Measurements from ENCODE around the gene DYNLT1. TPM values are rescaled to one million over a fixed set of nuclear protein-coding genes. Genes with fewer than 3 reads are reported as not detected.
"Not testable (repeated sequence)": the region's sequence is repeated elsewhere in the genome, so short reads cannot be mapped to it uniquely, and the experiment has no call there.

DYNLT1 gene
- total RNA-seq, 1 experiment from 2014 or later: 105 TPM

DNA sequence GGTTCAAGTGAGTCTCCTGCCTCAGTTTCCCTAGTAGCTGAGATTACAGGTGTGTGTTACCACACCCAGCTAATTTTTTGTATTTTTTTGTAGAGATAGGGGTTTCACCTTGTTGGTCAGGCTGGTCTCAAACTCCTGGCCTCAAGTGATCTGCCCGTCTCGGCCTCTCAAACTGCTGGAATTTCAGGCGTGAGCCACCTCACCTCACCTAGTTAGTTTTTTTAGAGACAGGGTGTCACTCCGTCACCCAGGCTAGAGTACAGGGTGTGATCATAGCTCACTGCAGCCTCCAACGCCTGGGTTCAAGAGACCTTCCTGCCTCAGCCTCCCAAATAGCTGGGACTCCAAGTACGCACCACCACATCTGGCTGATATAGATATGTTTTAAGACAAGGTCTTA lies 28.2 kb upstream of the DYNLT1 start:
- Histone ChIP-seq H3K9ac (ENCODE audit: extremely low read depth, insufficient read length, low read length) (no peak overlapping the region), H2BK12ac (ENCODE audit: insufficient read length, low read depth, low read length) (no peak overlapping the region), H3K79me2 (ENCODE audit: insufficient read depth, low read length) (no peaks in the 10 kb centered on the region), H2AK5ac (ENCODE audit: insufficient read length, low read length) (no peak overlapping the region), H3K4me2 (ENCODE audit: insufficient read depth, insufficient read length, low read length) (no peak overlapping the region), H2BK5ac (ENCODE audit: insufficient read length, low read length) (no peak overlapping the region), H3K56ac (ENCODE audit: insufficient read length, low read depth, low read length) (no peak overlapping the region), H3K18ac (ENCODE audit: insufficient read length, low read depth, low read length) (no peak overlapping the region), H4K20me1 (ENCODE audit: control insufficient read depth, insufficient read depth, insufficient read length) (no peaks in the 10 kb centered on the region), H3K23me2 (ENCODE audit: insufficient read length, low read depth, low read length, poor library complexity, severe bottlenecking) (no peaks in the 10 kb centered on the region), H3K79me1 (ENCODE audit: insufficient read depth, low read depth, low read length, poor library complexity, severe bottlenecking) (no peaks in the 10 kb centered on the region), H3K23ac (ENCODE audit: insufficient read length, low read depth, low read length) (no peak overlapping the region), H4K5ac (ENCODE audit: insufficient read length, low read depth, low read length) (no peak overlapping the region), H2BK20ac (ENCODE audit: low read depth, low read length, poor library complexity, severe bottlenecking) (no peak overlapping the region), H3K4me1 (ENCODE audit: insufficient read depth, low read length) (no peaks in the 10 kb centered on the region), H2BK15ac (ENCODE audit: low read depth, low read length) (no peak overlapping the region), H3K9me3 (ENCODE audit: control insufficient read depth, low read depth, low read length) (no peaks in the 10 kb centered on the region), H3K14ac (ENCODE audit: insufficient read depth, low read length) (no peak overlapping the region), H2BK120ac (ENCODE audit: low read depth, low read length, poor library complexity, severe bottlenecking) (no peak overlapping the region), H3T11ph (ENCODE audit: low read length) (no peak overlapping the region), H3K27ac (ENCODE audit: insufficient read length, low read depth, low read length) (no peak overlapping the region), H3K4ac (ENCODE audit: low read depth, low read length) (no peak overlapping the region), H4K91ac (ENCODE audit: insufficient read length, low read depth, low read length) (no peak overlapping the region), H4K8ac (replicated peaks; ENCODE audit: insufficient read length, low read depth, low read length) (no peak overlapping the region), H2AFZ (ENCODE audit: low read length) (no peak overlapping the region), H3K27me3 (ENCODE audit: insufficient read depth, low read length) (no peaks in the 10 kb centered on the region)
- TF ChIP-seq, protein P1, sequence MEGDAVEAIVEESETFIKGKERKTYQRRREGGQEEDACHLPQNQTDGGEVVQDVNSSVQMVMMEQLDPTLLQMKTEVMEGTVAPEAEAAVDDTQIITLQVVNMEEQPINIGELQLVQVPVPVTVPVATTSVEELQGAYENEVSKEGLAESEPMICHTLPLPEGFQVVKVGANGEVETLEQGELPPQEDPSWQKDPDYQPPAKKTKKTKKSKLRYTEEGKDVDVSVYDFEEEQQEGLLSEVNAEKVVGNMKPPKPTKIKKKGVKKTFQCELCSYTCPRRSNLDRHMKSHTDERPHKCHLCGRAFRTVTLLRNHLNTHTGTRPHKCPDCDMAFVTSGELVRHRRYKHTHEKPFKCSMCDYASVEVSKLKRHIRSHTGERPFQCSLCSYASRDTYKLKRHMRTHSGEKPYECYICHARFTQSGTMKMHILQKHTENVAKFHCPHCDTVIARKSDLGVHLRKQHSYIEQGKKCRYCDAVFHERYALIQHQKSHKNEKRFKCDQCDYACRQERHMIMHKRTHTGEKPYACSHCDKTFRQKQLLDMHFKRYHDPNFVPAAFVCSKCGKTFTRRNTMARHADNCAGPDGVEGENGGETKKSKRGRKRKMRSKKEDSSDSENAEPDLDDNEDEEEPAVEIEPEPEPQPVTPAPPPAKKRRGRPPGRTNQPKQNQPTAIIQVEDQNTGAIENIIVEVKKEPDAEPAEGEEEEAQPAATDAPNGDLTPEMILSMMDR (conservative IDR thresholded peaks at IDR 0.05): no peak
- H3K36me3 Mint-ChIP-seq (ENCODE audit: insufficient read depth in 1 of 3, low read depth in 3 of 3): no peaks in the 10 kb centered on the region
- no peak overlapping the region for H3K4me3 Mint-ChIP-seq
- peaks cover 4% of the 10 kb centered on the region for H3K27me3 Mint-ChIP-seq (ENCODE audit: low read depth)
- no peak overlapping the region for H3K27ac Mint-ChIP-seq
- whole genome bisulfite sequencing (ENCODE audit: extremely low coverage, insufficient read length, low lambda C conversion rate): no CpG with 5 or more reads among the region's 6 CpGs
- H3K9me3 Mint-ChIP-seq: no peaks in the 10 kb centered on the region
- no peak for DNase-seq
- peaks cover 9 to 11% of the 10 kb centered on the region in 2 experiments for H3K4me1 Mint-ChIP-seq

- not testable (repeated sequence) for H3T11ph ChIP-seq (ENCODE audit: low read length); H3K4ac ChIP-seq (ENCODE audit: low read depth, low read length); H3K79me2 ChIP-seq (ENCODE audit: insufficient read depth, low read length); H3K36me3 Mint-ChIP-seq (ENCODE audit: insufficient read depth in 1 of 3, low read depth in 3 of 3); H3K23me2 ChIP-seq (ENCODE audit: insufficient read length, low read depth, low read length, poor library complexity, severe bottlenecking); H2BK120ac ChIP-seq (ENCODE audit: low read depth, low read length, poor library complexity, severe bottlenecking); H3K4me2 ChIP-seq (ENCODE audit: insufficient read depth, insufficient read length, low read length); H3K27ac Mint-ChIP-seq; H4K91ac ChIP-seq (ENCODE audit: insufficient read length, low read depth, low read length); H2AFZ ChIP-seq (ENCODE audit: low read length); H4K5ac ChIP-seq (ENCODE audit: insufficient read length, low read depth, low read length); H3K18ac ChIP-seq (ENCODE audit: insufficient read length, low read depth, low read length); H3K4me3 Mint-ChIP-seq; H3K9ac ChIP-seq (ENCODE audit: extremely low read depth, insufficient read length, low read length); H2AK5ac ChIP-seq (ENCODE audit: insufficient read length, low read length); H3K27me3 ChIP-seq (ENCODE audit: insufficient read depth, low read length); DNase-seq; H3K4me1 ChIP-seq (ENCODE audit: insufficient read depth, low read length); H3K9me3 ChIP-seq (ENCODE audit: control insufficient read depth, low read depth, low read length); H3K23ac ChIP-seq (ENCODE audit: insufficient read length, low read depth, low read length); H3K14ac ChIP-seq (ENCODE audit: insufficient read depth, low read length); H3K79me1 ChIP-seq (ENCODE audit: insufficient read depth, low read depth, low read length, poor library complexity, severe bottlenecking); H4K8ac ChIP-seq (replicated peaks; ENCODE audit: insufficient read length, low read depth, low read length); H2BK15ac ChIP-seq (ENCODE audit: low read depth, low read length); H2BK5ac ChIP-seq (ENCODE audit: insufficient read length, low read length); H3K56ac ChIP-seq (ENCODE audit: insufficient read length, low read depth, low read length); H3K27ac ChIP-seq (ENCODE audit: insufficient read length, low read depth, low read length); H3K9me3 Mint-ChIP-seq; H2BK20ac ChIP-seq (ENCODE audit: low read depth, low read length, poor library complexity, severe bottlenecking); H4K20me1 ChIP-seq (ENCODE audit: control insufficient read depth, insufficient read depth, insufficient read length); H2BK12ac ChIP-seq (ENCODE audit: insufficient read length, low read depth, low read length); H3K27me3 Mint-ChIP-seq (ENCODE audit: low read depth)
- WGBS (ENCODE audit: extremely low coverage, insufficient read length, low lambda C conversion rate): no CpG with 5 or more reads among the region's 8 CpGs
- H3K4me1 Mint-ChIP-seq: peaks cover 9 to 11% of the 10 kb centered on the region in 2 experiments
Measured at GRCh38 chr6:158672119-158672518, 27.6 kb upstream of the DYNLT1 start.
